Measurements from ENCODE around the gene SLC35A3.

GRCh38 chr1:100076319-100076718, 106.5 kb downstream of the SLC35A3 start:
- TF ChIP-seq CTCF (IDR thresholded peaks at IDR 0.05; ENCODE audit: low read length) (no peak), EZH2phosphoT487 (IDR thresholded peaks at IDR 0.05; ENCODE audit: low read length) (no peak), EZH2 (optimal IDR thresholded peaks at IDR 0.05; ENCODE audit: low read depth, low read length) (no peak)
